H1 (cell line): ENCODE measurements around the gene SCNN1B. TPM values are rescaled to one million over a fixed set of nuclear protein-coding genes. Genes with fewer than 3 reads are reported as not detected.

Experiments
- CTCF ChIA-PET: fragments of 300-600 bp; sonication (Branson Sonifier 250); formaldehyde crosslinking; loops from one replicate; lab custom pipeline; 2021; ENCODE audit not compliant: partially characterized antibody; lab: Charles Lee
- POLR2A ChIA-PET: fragments of 300-600 bp; sonication (Branson Sonifier 250); formaldehyde crosslinking; loops from one replicate; lab custom pipeline; 2021; ENCODE audit warnings: inconsistent platforms; ENCODE audit not compliant: partially characterized antibody; lab: Charles Lee
- DNase-seq, 2 experiments: peaks; one replicate each; pipeline versions ENCODE4 v3.0.0 to v3.0.0-alpha.2; 2010 to 2022; ENCODE audit warnings: low spot score in 2 of 2, low read depth in 1 of 2, mixed read lengths in 1 of 2
- FAIRE-seq: peaks from 2 replicates; lab custom pipeline; 2011; peaks lifted over from hg19 to GRCh38; lab: Jason Lieb, UNC
- H2AFZ ChIP-seq: 2 replicates; pipeline ENCODE4 v1.8.1; 2012; ENCODE audit warnings: low read length, inconsistent platforms
- H2AK5ac ChIP-seq: 2 replicates; pipeline ENCODE4 v1.6.1; 2013; ENCODE audit warnings: low read depth, low read length
- H2BK120ac ChIP-seq: replicated peaks from 2 replicates; pipeline ENCODE3; 2013; ENCODE audit warnings: low read depth, low read length, inconsistent platforms
- H2BK12ac ChIP-seq: 2 replicates; pipeline ENCODE4 v1.6.1; 2013; ENCODE audit warnings: low read depth, low read length
- H2BK15ac ChIP-seq: 2 replicates; pipeline ENCODE4 v1.6.1; 2013; ENCODE audit warnings: low read length
- H2BK20ac ChIP-seq: 2 replicates; pipeline ENCODE4 v1.6.1; 2013; ENCODE audit warnings: low read length
- H2BK5ac ChIP-seq: 2 replicates; pipeline ENCODE4 v1.6.1; 2013; ENCODE audit warnings: low read depth, low read length
- H3K14ac ChIP-seq: 2 replicates; pipeline ENCODE4 v1.6.1; 2013; ENCODE audit warnings: inconsistent platforms; ENCODE audit not compliant: insufficient read length
- H3K18ac ChIP-seq: 2 replicates; pipeline ENCODE4 v1.6.1; 2013; ENCODE audit warnings: low read length; ENCODE audit errors: extremely low read depth
- H3K23ac ChIP-seq: 2 replicates; pipeline ENCODE4 v1.6.1; 2013; ENCODE audit warnings: inconsistent platforms; ENCODE audit not compliant: insufficient read length
- H3K23me2 ChIP-seq: 2 replicates; pipeline ENCODE4 v1.6.1; 2013; ENCODE audit warnings: low read depth, low read length
- H3K27ac ChIP-seq: 2 replicates; pipeline ENCODE4 v1.6.1; 2011; ENCODE audit warnings: low read depth, low read length, inconsistent platforms
- H3K27me3 ChIP-seq, 4 experiments: replicated peaks in 1 of 4; 1 replicate in 1 of 4; 2 replicates in 3 of 4; pipeline versions ENCODE4 v1.6.1 to v1.8.1; 2011 to 2013; ENCODE audit warnings: low read length in 3 of 4, mild to moderate bottlenecking in 3 of 4, inconsistent platforms in 2 of 4, mixed read lengths in 2 of 4, moderate library complexity in 1 of 4; ENCODE audit not compliant: control insufficient read depth in 3 of 4, insufficient read depth in 3 of 4; ENCODE audit errors: extremely low read depth in 1 of 4
- H3K36me3 ChIP-seq, 4 experiments: 2 replicates each; pipeline versions ENCODE4 v1.6.1 to v1.8.1; 2011 to 2013; ENCODE audit warnings: mild to moderate bottlenecking in 4 of 4, low read length in 3 of 4, moderate library complexity in 2 of 4, control low read depth in 1 of 4, inconsistent platforms in 1 of 4; ENCODE audit not compliant: insufficient read depth in 4 of 4, control insufficient read depth in 2 of 4
- H3K4ac ChIP-seq: replicated peaks from 2 replicates; pipeline ENCODE3; 2013; ENCODE audit warnings: low read length, low read depth, mixed read lengths, inconsistent platforms; ENCODE audit not compliant: insufficient read length
- H3K4me1 ChIP-seq, 4 experiments: replicated peaks in 1 of 4; 1 replicate in 1 of 4; 2 replicates in 3 of 4; pipeline versions ENCODE4 v1.6.1 to v1.8.1; 2011 to 2013; ENCODE audit warnings: low read length in 3 of 4, inconsistent platforms in 2 of 4, mixed read lengths in 1 of 4; ENCODE audit not compliant: insufficient read depth in 4 of 4, control insufficient read depth in 3 of 4
- H3K4me2 ChIP-seq, 2 experiments: 2 replicates each; pipeline versions ENCODE4 v1.6.1 to v1.8.1; 2011 to 2013; ENCODE audit warnings: low read depth in 2 of 2, low read length in 2 of 2, control low read depth in 1 of 2, inconsistent platforms in 1 of 2, mild to moderate bottlenecking in 1 of 2; ENCODE audit not compliant: insufficient read depth in 1 of 2
- H3K4me3 ChIP-seq, 4 experiments: fragments of 200-600, 300-600 bp in 1 of 4; sonication (generic), shearing (Covaris generic), sonication (Bioruptor Twin) in 1 of 4; 2 replicates each; pipeline versions ENCODE4 v1.5.1 to v1.8.1; 2011 to 2016; ENCODE audit warnings: low read length in 4 of 4, low read depth in 3 of 4, control low read depth in 2 of 4, inconsistent platforms in 2 of 4, mild to moderate bottlenecking in 2 of 4, mixed read lengths in 1 of 4, moderate library complexity in 1 of 4; ENCODE audit not compliant: insufficient read depth in 2 of 4; ENCODE audit errors: extremely low read depth in 1 of 4
- H3K56ac ChIP-seq: replicated peaks from 2 replicates; pipeline ENCODE3; 2013; ENCODE audit warnings: low read depth, mild to moderate bottlenecking, mixed read lengths, low read length, inconsistent platforms; ENCODE audit not compliant: insufficient read length
- H3K79me1 ChIP-seq: 2 replicates; pipeline ENCODE4 v1.6.1; 2013; ENCODE audit warnings: low read depth, low read length, control low read depth
- H3K79me2 ChIP-seq, 2 experiments: 2 replicates each; pipeline versions ENCODE4 v1.6.1 to v1.8.1; 2012 to 2013; ENCODE audit warnings: low read length in 2 of 2, mild to moderate bottlenecking in 2 of 2, inconsistent platforms in 1 of 2; ENCODE audit not compliant: insufficient read depth in 2 of 2, control insufficient read depth in 1 of 2
- H3K9ac ChIP-seq, 4 experiments: replicated peaks in 1 of 4; 1 replicate in 1 of 4; 2 replicates in 3 of 4; pipeline versions ENCODE4 v1.6.1 to v1.8.1; 2011 to 2013; ENCODE audit warnings: low read depth in 3 of 4, low read length in 3 of 4, control low read depth in 2 of 4, mild to moderate bottlenecking in 2 of 4, moderate library complexity in 2 of 4, inconsistent platforms in 1 of 4; ENCODE audit errors: extremely low read depth in 1 of 4
- H3K9me3 ChIP-seq, 2 experiments: 2 replicates each; pipeline versions ENCODE4 v1.6.1 to v1.8.1; 2012 to 2013; ENCODE audit warnings: mild to moderate bottlenecking in 2 of 2, moderate library complexity in 2 of 2, control low read depth in 1 of 2, inconsistent platforms in 1 of 2, low read depth in 1 of 2, low read length in 1 of 2, mixed read lengths in 1 of 2; ENCODE audit not compliant: insufficient read depth in 2 of 2
- H4K20me1 ChIP-seq, 2 experiments: replicated peaks in 1 of 2; 2 replicates each; pipeline versions ENCODE3 to v1.8.1; 2011 to 2013; ENCODE audit warnings: inconsistent platforms in 2 of 2, low read length in 2 of 2, mild to moderate bottlenecking in 1 of 2; ENCODE audit not compliant: insufficient read depth in 2 of 2, control insufficient read depth in 1 of 2
- H4K5ac ChIP-seq: 2 replicates; pipeline ENCODE4 v1.6.1; 2013; ENCODE audit warnings: low read length, low read depth, mixed read lengths, inconsistent platforms; ENCODE audit not compliant: insufficient read length
- H4K8ac ChIP-seq: 2 replicates; pipeline ENCODE4 v1.8.0; 2013; ENCODE audit warnings: mild to moderate bottlenecking, moderate library complexity, low read length, inconsistent platforms; ENCODE audit not compliant: insufficient read depth; ENCODE audit errors: extremely low read depth
- H4K91ac ChIP-seq: replicated peaks from 2 replicates; pipeline ENCODE3; 2013; ENCODE audit warnings: low read length, mixed read lengths, inconsistent platforms; ENCODE audit not compliant: insufficient read length
- POLR2AphosphoS5 ChIP-seq: IDR thresholded peaks from 2 replicates; pipeline ENCODE4 v1.6.1; 2011; ENCODE audit warnings: low read depth, low read length
- ZNF274 ChIP-seq: IDR thresholded peaks from 2 replicates; pipeline ENCODE4 v1.7.0; 2012; ENCODE audit warnings: low read length, borderline replicate concordance; ENCODE audit errors: extremely low read depth
- WGBS, 2 experiments: shearing (Covaris generic) in 1 of 2; methylation state at CpG; one replicate each; pipeline versions ENCODE4 v1.1.6 to v1.1.7; 2013 to 2015; ENCODE audit warnings: low lambda C conversion rate in 2 of 2, mixed read lengths in 2 of 2, inconsistent platforms in 1 of 2, low coverage in 1 of 2, missing lambda C conversion rate in 1 of 2; ENCODE audit not compliant: insufficient replicate concordance in 2 of 2, insufficient coverage in 1 of 2, insufficient read length in 1 of 2; ENCODE audit errors: extremely low coverage in 1 of 2, missing lambda C conversion rate in 1 of 2; 5-methylcytosine and 5-hydroxymethylcytosine counted together
- polyA plus RNA-seq, 7 experiments: library from polyadenylated mRNA; depleted of rRNA in 3 of 7; stranded (reverse) in 5 of 7; unstranded in 2 of 7; fragments of >200 nt in 5 of 7; fragments of 200-250 nt in 2 of 7; gene quantifications; 1 replicate in 5 of 7; 2 replicates in 1 of 7; 4 replicates in 1 of 7; pipeline versions ENCODE4 v1.2.1 to v1.2.3, GENCODE V29; 2011 to 2013; ENCODE audit warnings: missing spikeins in 2 of 7, mixed read lengths in 2 of 7
- total RNA-seq: library from RNA; stranded (reverse); fragmentation: NEBNext Ultra II Directional; extraction: Animal tissue kit (Norgen Biotek cat#: 25700); gene quantifications from 2 replicates; pipeline ENCODE4 v1.2.1, GENCODE V29; 2021

The SCNN1B gene
- total and polyA plus RNA-seq, 2 of the 8 experiments (the other 6 are each of a cell fraction or from before 2014, with no cell fraction given) = 0.20 to 0.95 TPM

GRCh38 chr16:23423496-23424049 is 121.5 kb downstream of the SCNN1B start:
- Histone ChIP-seq H3K27me3 (no peaks in the 10 kb centered on the region), H3K79me2 (no peaks in the 10 kb centered on the region), H4K91ac (no peak overlapping the region), H2BK15ac (no peak overlapping the region), H2AFZ (no peak overlapping the region), H3K36me3 (no peaks in the 10 kb centered on the region; a peak in 2 of 8 replicates), H3K4me3 (no peak overlapping the region), H3K4me1 (peaks cover 0 to 2% (median 0%) of the 10 kb centered on the region in 4 experiments; a peak in 1 of 7 replicates), H3K56ac (no peak overlapping the region), H2BK12ac (no peak overlapping the region), H3K9me3 (no peaks in the 10 kb centered on the region), H3K18ac (no peak overlapping the region), H3K23ac (no peak overlapping the region), H3K23me2 (no peaks in the 10 kb centered on the region), H4K5ac (no peak overlapping the region), H3K79me1 (no peaks in the 10 kb centered on the region), H4K20me1 (peaks cover 0 to under 1% of the 10 kb centered on the region in 2 experiments), H2AK5ac (no peak overlapping the region), H2BK5ac (no peak overlapping the region), H2BK120ac (no peak overlapping the region), H3K27ac (no peak overlapping the region), H3K9ac (no peak overlapping the region), H4K8ac (no peak overlapping the region), H3K4me2 (no peak overlapping the region), H3K4ac (no peak overlapping the region), H2BK20ac (no peak overlapping the region), H3K14ac (no peak overlapping the region)
- CTCF ChIA-PET = interaction anchor here (0.5 to 3.8 kb wide), 8 partner anchors 11 to 127 kb away, joined by 3 to 49 read pairs (median 3); no protein-coding TSS in a partner anchor
- TF ChIP-seq POLR2AphosphoS5 (no peak), ZNF274 (no peak)
- WGBS, 2 experiments = 89% methylated on average over 11 of the region's 11 CpGs; no CpG with 5 or more reads in 1 of the 2 experiments
- FAIRE-seq (no peak), DNase-seq (no peak)
- POLR2A ChIA-PET = interaction anchor here (0.9 to 1.1 kb wide), 2 partner anchors 14 to 52 kb away, joined by 3 read pairs; no protein-coding TSS in a partner anchor
